HK-2 (cell line): ENCODE data around the gene SSR4.
"Not testable (repeated sequence)": the region's sequence is repeated elsewhere in the genome, so short reads cannot be mapped to it uniquely, and the experiment has no call there.

Source experiments
- DNase-seq: peaks from one replicate; pipeline ENCODE4 v3.0.0-alpha.2; 2018; ENCODE audit not compliant: unreplicated experiment

The SSR4 gene

DNA sequence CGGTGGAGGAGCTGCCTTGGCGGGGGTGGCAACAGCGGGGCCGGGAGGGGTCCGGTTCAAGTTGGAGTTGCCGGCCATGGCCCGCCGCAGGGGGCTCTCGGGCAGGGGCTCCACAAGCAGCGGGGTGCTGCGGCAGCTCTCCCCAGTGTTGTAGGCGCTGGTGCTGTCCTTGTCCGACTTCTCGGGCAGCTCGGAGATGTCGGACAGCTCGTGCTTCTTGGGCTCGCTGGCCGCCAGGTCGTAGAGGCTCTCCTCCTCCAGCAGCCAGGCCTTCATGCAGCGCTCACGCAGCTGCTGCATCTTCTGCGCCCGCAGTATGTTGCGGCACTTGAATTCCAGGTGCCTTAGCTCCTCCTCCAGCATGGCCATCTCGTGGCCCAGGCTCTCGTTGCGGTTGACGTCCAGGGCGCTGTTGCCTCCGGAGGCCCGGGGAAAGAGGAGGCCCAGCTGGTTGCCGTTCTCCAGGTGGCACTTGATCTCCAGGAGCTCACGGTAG is 9.7 kb downstream of the SSR4 start:
- DNase-seq: no peak

DNA sequence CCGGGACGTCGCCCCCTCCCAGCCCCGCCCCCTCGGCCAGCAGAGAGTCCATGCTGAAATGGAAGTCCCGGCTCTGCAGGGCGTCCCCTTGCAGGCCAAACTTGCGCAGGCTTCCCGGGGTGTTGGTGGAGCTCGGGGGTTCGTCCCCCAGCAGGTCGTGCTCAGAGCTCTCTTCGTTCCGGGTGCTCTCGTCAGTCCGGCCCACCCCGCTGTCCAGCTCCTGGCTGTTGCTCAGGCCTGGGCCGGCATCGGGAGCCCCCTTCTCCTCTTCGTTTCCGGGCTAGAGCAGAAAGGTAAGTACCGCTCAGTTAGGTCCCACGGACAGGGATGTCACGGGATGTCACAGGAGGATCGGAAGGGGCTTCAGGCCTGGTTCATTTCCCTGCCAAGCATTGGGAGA is 10.2 kb downstream of the SSR4 start:
- DNase-seq: no peak

GRCh38 chrX:153805436-153805835 is 11.0 kb downstream of the SSR4 start:
- no peak for DNase-seq

DNA sequence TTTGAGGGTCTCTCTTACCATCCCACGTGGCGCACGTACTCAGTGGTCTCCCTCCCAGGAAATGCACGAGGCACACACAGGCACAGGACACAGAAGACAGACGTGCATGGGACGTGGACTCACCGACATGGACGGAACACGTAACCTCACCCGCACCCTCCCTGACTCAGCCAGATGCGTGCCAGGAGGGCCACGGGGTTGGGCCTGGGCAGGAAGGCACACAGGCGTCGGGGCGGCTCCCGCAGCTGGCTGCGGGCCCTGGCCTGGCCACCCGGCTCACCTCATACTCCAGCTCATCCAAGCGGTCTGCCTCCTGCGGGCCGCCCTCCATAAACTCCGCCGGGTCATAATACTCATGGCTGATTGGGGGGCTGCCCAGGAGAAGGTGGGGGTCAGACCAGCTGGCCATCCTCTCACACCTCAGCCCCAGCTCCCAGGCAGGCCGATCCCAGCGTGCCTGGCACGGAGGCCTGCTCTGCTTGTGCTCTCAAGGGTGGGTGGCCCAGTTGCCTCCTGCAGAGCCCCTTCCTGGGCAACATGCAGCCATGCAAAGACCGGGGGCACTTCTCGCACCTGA is 12.6 kb downstream of the SSR4 start:
- DNase-seq: no peak

DNA sequence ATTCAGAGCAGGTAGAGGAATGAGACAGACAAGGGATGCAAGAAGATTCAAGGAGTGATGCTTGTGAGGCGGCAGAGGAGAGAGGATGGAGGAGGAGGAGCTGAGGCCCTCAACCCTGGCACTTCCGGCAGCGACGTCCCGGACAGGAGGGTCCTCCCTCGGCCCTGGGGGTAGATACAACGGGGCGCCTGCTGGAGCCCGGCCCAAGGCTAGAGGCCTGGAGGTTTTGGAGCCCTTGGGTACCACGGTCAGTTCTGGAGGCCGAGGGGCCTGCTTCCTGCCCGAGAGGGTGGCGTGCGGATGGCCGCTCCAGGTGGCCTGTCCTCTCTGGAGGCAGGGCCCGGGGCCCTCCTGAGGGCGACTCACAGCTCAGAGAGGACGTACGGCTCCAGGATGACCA is 13.5 kb downstream of the SSR4 start:
- no peak for DNase-seq

- no peak for DNase-seq
Measured at GRCh38 chrX:153812220-153812619, 17.8 kb downstream of the SSR4 start.

- DNase-seq: no peak
Measured at GRCh38 chrX:153813161-153813560, 18.7 kb downstream of the SSR4 start.

DNA sequence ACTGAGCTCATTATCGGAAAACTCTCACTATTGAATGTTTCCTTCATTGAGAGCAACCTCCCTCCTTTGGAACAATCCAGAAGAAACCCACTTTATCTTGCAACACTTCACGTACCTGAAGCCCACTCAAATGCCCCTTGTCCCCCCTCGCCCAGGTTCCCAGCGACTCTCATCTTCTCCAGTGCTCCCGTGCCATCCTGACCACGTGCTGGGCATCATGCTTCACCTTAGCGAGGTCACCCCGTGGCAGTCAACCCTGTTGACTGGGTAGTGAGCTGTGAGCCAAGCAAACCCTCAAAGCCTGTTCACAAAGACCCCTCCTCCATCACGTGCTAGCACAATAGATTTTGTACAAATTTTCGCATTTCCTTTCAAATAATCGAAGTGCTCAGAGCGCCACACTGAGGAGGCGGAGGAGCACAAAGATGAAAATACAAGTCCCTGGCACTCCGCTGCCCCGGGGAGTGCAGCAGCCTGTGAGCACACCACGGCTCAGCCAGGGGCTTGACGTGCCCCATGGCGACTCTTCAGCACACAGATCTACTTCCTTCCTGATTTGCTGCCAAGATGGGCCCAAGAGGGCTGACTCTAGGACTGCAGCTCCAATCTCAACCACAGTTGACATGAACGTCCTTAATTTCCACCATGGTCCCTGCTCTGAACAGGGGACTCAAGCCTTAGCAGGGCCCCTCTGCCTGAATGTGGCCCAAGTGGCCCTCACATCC is 20.3 kb downstream of the SSR4 start:
- DNase-seq: no peak

DNA sequence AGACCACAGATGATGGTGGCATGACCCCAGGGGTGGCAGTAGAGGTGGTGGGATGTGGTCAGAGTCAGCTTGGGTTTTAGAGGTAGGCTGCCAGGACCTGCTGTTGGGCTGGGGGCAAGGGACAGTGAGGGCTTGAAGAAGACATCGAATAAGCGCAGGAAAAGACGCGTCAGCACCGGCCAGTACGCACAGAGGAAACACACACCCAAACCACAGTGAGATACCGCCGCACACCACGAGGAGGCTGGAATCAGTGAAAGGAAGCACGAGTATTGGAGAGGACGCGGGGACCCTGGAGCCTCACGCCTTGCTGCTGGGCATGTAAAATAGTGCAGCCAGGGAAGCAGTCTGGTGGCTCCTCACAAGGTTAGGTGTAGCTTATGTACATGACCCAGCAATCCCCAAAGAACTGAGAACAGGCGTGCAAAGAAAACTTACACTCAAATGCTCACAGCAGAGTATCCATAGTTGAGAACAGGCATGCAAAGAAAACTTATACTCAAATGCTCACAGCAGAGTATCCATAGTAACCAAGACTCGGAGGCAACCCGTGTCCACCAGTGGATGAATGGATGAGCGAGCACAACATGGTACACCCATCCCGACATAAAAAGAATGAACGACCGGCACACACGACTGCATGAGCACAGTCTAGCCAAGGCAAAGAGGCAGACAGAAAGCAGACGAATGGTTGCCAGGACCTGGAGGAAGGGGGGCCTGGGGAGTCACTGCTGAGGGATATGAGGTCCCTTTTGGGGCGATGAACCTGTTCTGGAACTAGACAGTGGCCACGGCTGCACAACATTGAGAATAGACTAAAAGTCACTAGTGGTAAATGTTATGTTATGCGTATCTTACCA is 22.6 kb downstream of the SSR4 start:
- DNase-seq: no peak

DNA sequence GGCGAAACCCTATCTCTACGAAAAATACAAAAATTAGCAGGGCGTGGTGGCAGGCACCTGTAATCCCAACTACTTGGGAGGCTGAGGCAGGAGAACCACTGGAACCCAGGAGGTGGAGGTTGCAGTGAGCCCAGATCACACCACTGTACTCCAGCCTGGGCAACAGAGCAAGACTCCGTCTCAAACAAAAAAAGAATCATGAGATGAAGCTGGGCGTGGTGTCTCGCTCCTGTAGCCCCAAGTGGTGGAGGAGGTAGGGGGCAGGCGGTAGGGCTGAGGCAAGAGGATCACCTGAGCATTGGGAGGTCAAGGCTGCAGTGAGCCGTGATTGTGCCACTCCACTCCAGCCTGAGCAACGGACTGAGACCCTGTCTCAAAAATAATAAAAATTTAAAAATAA is 23.6 kb downstream of the SSR4 start:
- not testable (repeated sequence) for DNase-seq

DNA sequence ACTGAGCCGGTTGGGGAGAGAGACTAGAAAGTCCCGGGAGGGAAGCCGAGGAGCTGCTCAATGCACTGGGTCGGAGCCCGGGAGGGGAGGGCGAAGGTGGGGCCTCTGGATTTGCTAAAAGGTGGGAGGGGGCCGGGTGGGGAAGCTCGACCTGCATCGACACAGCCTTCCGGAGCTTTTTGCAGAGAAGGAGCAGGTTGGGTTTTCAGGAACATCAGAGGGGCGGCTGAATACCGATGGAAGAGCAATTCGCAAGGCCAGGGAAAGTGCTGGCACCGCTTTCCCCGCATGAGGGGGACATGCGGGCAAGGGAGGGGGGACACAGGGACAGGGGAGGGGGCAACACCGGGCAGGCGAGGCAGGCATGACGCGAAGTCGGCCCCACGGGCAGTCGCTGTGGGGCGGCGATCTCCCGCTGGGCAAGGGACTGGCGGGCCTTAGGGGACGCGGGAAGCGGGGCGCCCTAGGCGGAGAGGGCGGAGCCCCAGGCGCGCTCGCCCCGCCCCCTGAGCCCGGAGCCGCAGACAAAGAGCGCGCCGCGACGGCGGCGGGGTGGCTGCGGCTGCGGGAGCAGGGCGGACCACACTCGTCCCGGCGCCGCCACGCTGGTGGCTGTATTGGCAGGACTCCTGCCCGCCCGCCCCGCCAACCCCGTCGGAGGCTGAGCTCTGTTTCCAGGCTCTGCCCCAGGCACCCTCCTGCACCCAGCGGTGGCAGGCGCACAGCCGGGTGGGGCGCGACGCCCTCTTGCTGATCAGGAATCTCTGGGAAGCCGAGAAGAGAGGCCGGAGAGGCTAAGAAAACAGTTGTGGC is 24.3 kb downstream of the SSR4 start:
- peak; percentile 41 for DNase-seq

GRCh38 chrX:153819384-153820040 is 25.0 kb downstream of the SSR4 start:
- no peak for DNase-seq

- DNase-seq: no peak
Measured at GRCh38 chrX:153820601-153821000, 26.1 kb downstream of the SSR4 start.

- no peak for DNase-seq
Measured at GRCh38 chrX:153821066-153821465, 26.6 kb downstream of the SSR4 start.

DNA sequence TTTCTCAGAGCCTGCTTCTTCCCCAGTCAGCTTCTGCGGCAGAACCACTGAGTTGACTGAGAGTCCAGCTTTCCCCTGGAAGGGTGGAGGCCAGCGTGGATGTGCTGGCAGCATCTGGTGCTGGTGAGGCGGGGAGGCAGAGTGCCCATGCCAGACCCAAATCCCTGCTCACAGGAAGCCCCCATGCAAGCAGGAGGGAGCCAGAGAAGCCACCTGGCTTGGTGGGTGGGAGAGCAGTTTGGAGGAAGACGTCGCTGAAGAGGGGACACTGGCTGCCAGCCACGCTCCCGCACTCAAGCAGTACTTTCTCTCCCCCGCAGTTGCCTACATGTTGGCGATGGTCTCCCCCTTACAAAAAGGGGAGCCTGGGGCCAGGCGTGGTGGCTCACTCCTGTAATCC is 29.9 kb downstream of the SSR4 start:
- no peak for DNase-seq

- no peak for DNase-seq
Measured at GRCh38 chrX:153825042-153825441, 30.6 kb downstream of the SSR4 start.

GRCh38 chrX:153827016-153827415 is 32.5 kb downstream of the SSR4 start:
- DNase-seq: no peak

- no peak for DNase-seq
Measured at GRCh38 chrX:153827903-153828302, 33.4 kb downstream of the SSR4 start.

GRCh38 chrX:153828308-153828707 is 33.8 kb downstream of the SSR4 start:
- no peak for DNase-seq

DNA sequence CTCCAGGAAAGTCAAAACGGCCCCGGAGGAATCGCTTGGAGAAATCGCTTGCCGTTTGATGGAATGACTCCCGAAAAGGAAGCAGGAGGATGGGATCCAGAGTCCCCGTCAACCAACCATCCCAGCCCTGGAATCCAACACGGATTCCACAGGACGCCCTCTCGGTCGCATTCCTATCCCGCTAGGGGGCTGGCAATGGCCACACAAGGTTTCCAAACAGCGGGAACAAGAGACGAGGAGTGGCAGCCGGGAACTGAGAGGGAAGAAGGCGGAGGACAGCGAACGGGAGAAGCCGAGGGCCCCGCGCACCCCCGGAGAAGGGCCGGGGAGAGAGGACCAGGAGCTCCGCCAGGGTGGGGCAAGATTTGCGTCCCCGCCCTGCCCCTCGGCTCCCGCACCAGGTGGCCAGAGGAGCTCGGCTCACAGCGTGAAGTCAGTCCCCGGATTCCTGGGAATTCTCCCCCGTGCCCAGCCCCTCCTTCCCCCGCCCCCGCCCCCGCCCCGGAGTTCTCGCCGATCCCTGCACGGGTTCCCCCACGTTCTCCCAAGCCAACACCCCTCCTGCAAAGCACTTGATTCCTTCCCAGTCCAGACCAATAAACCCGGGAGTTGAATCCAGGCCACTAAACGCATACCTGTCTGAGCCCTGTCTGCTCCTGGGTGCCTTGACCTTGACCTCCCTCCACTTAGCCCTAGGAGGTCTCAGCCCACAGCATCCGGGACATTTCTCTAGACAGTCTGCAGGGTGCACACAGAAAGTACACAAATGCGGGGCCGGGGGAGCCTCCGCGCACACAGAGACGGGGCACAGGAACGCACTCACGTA is 34.5 kb downstream of the SSR4 start:
- DNase-seq: no peak

DNA sequence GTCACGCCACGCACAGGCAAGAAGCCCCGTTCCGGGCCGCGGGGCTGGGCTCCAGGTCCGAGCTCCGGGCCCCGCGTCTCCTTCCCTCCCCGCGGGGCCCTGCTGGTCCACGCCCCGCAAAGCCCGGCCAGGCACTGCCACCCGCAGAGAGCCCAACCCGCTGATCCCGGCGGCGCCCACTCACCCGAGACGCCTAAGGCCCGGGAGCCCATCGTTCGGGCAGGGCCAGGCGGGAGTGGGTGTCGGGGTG is 35.0 kb downstream of the SSR4 start:
- no peak for DNase-seq
